ENCODE results near the gene CAVIN1.

The CAVIN1 gene

DNA sequence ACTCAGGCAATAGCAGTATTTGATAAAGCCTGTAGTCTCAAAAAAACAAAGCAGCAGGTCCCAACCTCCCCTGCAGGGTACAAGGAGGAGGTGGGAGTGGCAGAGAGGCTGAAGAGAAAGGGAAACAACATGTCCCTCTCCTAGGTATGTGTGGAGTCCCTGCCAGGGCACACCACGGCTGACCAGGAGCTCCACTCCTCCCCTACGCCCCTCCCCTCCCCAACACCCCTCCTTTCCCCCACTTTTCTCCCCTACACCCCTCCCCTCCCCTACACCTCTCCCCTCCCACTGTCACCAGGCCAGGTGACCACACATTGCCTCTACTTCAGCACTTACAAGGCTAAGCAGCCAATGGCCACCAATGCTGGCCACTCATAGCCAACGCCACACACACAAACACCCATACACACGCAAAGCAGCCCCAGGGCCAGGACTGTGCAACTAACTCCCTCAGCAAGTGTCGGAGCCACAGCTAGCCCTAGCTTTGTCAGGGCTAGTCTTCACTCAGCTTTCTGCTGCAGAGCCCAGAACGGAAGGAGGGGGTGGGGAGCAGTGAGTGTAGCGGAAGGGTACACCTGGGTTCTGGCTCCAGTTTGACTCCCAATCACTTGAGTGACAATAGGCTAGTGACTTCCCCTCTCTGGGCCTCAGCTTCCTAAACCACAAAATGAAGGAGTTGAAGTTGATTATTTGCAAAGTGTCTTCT lies 8.2 kb downstream of the CAVIN1 start:
- H3K4me3 Mint-ChIP-seq, result peak overlapping the region; percentile 29
- no peaks in the 10 kb centered on the region for H3K9me3 Mint-ChIP-seq
- H3K27ac Mint-ChIP-seq, result no peak overlapping the region
- DNase-seq (ENCODE audit: low spot score in 2 of 2), result no peak
- ATAC-seq, result peak; percentile 91
- H3K36me3 Mint-ChIP-seq, result peaks cover 7% of the 10 kb centered on the region
- H3K4me1 Mint-ChIP-seq, result peaks cover 13% of the 10 kb centered on the region

DNA sequence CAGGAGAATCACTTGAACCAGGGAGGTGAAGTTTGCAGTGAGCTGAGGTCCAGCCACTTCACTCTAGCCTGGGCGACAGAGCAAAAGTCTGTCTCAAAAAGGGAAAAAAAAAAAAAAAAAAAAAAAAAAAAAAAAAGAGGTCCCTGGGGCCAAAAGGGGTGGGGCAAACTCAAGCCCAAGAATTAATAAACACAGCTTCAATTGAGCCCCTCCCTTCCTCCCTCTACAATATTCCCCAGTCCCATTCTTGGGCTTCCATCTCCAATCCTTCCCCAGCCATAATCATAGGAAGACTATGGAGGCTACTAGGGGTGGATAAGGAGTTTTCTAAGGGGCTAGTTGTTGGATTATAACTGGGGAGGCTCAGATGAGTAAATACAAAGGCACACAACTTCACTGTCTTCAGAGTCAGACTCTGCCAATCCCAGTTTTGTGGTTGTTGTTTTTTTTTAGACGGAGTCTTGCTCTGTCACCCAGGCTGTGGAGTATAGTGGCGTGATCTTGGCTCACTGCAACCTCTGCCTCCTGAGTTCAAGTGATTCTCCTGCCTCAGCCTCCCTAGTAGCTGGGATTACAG lies 9.5 kb downstream of the CAVIN1 start:
- ATAC-seq (no peak), DNase-seq (ENCODE audit: low spot score in 2 of 2) (no peak)
- Mint-ChIP-seq H3K9me3 (no peaks in the 10 kb centered on the region), H3K4me3 (no peak overlapping the region), H3K4me1 (peaks cover 8% of the 10 kb centered on the region), H3K36me3 (peaks cover 7% of the 10 kb centered on the region), H3K27ac (no peak overlapping the region)

DNA sequence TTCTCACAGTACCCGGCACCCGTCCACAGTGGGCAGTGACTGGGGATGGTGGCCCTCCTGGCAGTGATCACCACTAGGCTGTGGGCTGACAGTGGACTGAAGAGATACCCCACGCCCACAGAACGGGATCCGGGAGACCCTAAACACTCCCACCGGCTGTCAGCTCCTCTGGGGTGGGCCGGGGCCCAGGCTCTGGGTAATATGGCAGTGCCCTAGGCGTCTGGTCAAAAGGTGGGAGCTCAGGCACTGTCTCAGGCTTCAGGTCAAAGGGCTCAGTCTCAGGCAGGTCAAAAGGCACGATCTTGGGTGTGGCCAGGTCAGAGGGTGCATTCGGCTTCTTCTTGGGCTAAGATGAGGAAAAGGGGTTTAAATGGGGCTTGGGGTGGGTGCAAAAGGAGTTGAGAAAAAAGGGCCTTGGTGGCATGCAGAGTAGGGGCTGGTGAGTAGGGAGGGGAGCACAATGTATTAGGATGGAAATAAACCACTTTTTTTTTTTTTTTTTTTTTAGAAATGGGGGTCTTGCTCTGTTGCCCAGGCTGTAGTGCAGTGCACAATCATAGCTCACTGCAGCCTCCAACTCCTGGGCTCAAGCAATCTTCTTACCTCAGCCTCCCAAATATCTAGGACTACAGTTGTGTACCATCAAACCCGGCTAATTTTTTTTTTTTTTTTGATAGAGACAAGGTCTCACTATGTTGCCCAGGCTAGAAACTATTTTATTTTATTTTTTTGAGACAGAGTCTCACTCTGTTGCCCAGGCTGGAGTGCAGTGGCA lies 11.0 kb downstream of the CAVIN1 start:
- Mint-ChIP-seq H3K27ac (no peak overlapping the region), H3K36me3 (peaks cover 7% of the 10 kb centered on the region), H3K4me3 (no peak overlapping the region), H3K9me3 (no peaks in the 10 kb centered on the region), H3K4me1 (peaks cover 14% of the 10 kb centered on the region)
- ATAC-seq, result no peak
- DNase-seq (ENCODE audit: low spot score in 2 of 2), result no peak

DNA sequence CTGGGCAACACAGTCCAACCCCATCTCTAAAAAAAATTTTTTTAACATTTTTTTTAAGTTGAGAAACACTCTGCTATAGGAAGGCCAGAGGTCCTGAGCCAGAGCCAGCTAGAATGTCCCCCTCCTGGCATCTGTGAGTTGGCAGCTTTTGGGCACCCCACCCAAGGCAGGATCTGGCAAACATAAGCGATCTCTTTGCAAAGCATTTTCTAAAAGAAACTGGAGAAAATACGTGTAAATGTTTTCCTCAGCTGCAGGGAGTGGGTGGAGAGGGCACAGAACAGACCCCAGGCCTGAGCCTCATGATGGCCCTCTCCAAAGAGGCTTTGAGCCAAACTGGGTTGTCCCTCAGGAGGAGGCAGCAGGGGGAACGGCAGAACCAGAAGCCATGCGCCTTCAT lies 11.7 kb downstream of the CAVIN1 start:
- ATAC-seq, result no peak
- DNase-seq (ENCODE audit: low spot score in 2 of 2), result no peak
- peaks cover 16% of the 10 kb centered on the region for H3K4me1 Mint-ChIP-seq
- no peaks in the 10 kb centered on the region for H3K9me3 Mint-ChIP-seq
- H3K36me3 Mint-ChIP-seq, result peaks cover 5% of the 10 kb centered on the region
- H3K4me3 Mint-ChIP-seq, result no peak overlapping the region
- no peak overlapping the region for H3K27ac Mint-ChIP-seq

DNA sequence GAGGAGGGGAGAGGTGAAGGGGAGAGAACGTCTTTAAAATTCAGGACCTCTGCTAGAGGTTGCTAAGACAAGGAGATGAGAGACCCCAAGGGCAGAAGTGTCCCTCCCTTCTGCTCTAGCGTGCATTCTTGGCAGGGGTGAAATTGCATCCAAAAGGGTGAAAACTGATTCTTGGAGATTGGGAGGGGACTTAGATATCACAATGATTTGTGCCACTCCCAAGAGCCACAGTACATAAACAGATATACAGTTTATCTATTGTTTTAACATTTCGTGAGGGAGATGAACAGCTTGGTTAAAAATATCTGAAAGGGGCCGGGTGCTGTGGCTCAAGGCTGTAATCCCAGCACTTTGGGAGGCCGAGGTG lies 12.8 kb downstream of the CAVIN1 start:
- DNase-seq (ENCODE audit: low spot score in 2 of 2), result no peak
- no peaks in the 10 kb centered on the region for H3K36me3 Mint-ChIP-seq
- no peak overlapping the region for H3K27ac Mint-ChIP-seq
- H3K4me3 Mint-ChIP-seq, result no peak overlapping the region
- H3K4me1 Mint-ChIP-seq, result peaks cover 16% of the 10 kb centered on the region
- ATAC-seq, result no peak
- no peaks in the 10 kb centered on the region for H3K9me3 Mint-ChIP-seq

DNA sequence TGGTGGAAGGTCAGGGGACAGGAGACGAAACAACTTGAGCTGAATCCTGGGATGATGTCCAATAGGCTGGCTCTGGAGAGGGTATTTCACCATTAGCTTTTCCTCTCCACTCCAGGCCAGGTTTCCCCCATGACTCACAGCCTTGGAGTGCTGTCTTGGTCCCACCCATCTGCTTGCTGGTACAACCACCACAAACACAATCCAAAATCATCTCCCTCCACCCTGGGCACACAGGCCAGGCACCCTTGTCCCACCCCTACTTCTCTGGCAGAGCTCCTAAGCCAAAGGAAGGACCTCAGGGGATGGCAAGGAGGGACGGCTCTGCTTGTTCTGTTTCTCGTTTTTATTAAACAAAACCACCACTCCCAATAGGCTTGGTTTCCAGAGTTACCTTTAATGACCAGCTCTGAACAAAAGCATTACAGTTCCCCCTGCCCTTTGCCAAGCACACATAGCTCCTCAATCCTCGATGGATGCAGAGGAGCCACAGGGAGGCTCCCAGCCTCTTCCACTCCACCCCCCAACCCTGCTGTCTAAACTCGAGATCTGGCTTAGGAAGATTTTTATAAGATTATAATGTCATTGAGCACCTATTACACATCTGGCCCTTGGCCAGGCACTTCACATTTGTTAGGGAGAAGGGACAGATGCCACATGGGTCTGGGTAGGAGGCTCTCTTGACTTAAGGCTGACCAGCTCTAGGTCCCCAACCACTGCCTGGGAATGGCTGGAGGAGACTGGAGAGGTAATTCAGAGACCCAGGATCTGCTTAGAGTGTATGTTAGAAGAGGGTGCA lies 13.3 kb downstream of the CAVIN1 start:
- H3K4me3 Mint-ChIP-seq, result no peak overlapping the region
- no peak overlapping the region for H3K27ac Mint-ChIP-seq
- ATAC-seq, result no peak
- peaks cover 10% of the 10 kb centered on the region for H3K4me1 Mint-ChIP-seq
- DNase-seq (ENCODE audit: low spot score in 2 of 2), result no peak
- no peaks in the 10 kb centered on the region for H3K9me3 Mint-ChIP-seq
- no peaks in the 10 kb centered on the region for H3K36me3 Mint-ChIP-seq

DNA sequence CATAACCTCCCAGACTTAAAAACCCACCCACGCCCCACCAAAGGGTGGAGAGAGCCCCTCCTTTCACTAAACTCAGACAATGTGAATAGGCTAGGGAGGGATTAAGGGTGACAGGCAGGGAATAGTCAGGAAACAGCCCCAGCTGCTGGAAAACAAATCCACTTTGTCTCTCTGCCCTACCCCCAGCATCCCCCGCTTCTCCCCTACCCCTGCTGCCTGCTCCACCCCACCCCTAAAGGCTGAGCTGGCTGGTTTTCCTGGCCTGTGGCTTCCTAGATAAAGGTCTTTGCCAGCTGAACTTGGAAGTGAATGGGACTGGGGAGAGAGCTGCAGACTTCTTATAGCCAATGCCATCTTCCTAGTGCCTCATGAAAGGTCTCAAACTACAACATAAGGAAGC lies 15.0 kb downstream of the CAVIN1 start:
- peaks cover 17% of the 10 kb centered on the region for H3K4me1 Mint-ChIP-seq
- no peaks in the 10 kb centered on the region for H3K9me3 Mint-ChIP-seq
- ATAC-seq (no peak), DNase-seq (ENCODE audit: low spot score in 2 of 2) (no peak)
- H3K27ac Mint-ChIP-seq, result no peak overlapping the region
- H3K36me3 Mint-ChIP-seq, result no peaks in the 10 kb centered on the region
- no peak overlapping the region for H3K4me3 Mint-ChIP-seq

DNA sequence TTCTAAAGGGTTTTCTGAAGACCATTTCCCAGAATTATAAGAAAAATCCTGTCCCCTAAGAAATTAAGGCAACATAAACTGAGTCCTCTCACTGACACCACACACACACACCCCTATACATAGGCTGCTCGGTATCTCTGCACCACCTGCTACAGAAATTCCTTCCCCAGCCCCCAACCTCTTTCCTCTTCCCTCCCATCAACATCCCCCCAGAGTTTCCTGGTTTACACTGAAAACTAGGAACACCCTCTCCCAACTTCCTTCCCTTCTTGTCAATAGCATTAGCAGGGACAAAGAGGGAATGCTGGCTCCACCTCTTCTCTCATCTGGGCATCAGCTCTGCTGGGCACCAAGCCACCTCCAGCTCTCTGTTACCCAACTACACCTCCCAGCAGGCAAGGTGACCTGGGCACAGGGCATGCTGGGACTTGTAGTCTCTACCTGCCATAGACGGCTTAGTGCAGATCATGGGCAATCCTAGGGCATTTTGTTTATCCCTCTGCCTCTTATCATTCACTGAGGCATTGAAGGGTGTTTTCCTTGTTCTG lies 15.7 kb downstream of the CAVIN1 start:
- DNase-seq (ENCODE audit: low spot score in 2 of 2) (no peak), ATAC-seq (peak; percentile 84)
- H3K4me3 Mint-ChIP-seq, result no peak overlapping the region
- no peaks in the 10 kb centered on the region for H3K36me3 Mint-ChIP-seq
- no peak overlapping the region for H3K27ac Mint-ChIP-seq
- H3K4me1 Mint-ChIP-seq, result peaks cover 18% of the 10 kb centered on the region
- no peaks in the 10 kb centered on the region for H3K9me3 Mint-ChIP-seq

DNA sequence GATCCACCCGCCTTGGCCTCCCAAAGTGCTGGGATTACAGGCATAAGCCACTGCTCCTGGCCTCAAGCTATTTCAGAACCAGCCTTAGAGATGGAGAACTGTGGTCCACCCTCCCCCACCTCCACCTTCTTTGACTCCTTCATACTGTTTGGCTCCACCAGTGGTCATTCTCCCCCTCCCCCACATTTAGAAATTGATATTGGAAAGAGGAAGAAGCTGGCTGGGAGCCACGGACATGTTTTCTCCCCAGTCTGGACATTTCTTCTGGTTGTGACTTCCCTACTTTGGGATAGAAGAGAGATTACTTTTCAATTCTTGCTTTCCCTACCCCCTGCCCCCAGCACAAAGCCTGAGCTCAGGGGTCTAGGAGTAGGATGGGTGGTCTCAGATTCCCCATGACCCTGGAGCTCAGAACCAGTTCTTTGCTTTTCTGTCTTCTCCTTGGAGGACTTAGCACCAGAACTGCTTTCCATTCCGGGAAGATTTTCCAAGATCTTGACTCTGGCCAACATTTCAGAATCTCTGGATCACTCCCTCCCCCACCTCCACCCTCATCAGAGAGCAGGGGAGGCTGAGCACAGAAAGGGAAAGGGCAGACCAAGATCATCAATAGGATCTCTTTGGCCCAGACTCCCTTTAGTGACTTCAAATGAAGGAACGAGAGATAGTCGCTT lies 16.3 kb downstream of the CAVIN1 start:
- H3K27ac Mint-ChIP-seq, result no peak overlapping the region
- H3K4me1 Mint-ChIP-seq, result peaks cover 18% of the 10 kb centered on the region
- H3K9me3 Mint-ChIP-seq, result no peaks in the 10 kb centered on the region
- ATAC-seq, result no peak
- DNase-seq (ENCODE audit: low spot score in 2 of 2), result no peak
- no peaks in the 10 kb centered on the region for H3K36me3 Mint-ChIP-seq
- H3K4me3 Mint-ChIP-seq, result no peak overlapping the region

DNA sequence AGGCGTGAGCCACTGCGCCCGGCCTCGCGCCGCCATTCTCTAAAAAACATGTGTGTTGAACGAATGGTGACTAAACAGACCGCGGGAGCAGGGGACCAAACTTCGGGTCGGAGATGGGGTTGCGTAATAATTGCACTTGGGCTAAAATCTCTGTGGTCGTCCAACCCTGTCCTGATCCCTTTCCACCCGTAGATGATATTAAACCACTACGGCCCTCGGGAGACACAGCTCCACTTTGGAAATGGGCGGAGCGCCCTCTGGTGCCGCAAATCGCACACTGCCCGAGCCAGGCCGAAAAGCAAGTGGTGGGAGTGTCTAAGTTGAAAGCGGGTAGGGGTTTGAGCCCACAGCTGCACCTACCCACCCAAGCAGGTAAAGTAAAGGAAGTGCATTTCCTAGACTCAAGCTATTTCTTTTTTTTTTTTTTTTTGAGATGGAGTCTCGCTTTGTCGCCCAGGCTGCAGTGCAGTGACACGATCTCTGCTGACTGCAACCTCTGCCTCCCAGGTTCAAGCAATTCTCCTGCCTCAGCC lies 17.0 kb downstream of the CAVIN1 start:
- H3K27ac Mint-ChIP-seq, result no peak overlapping the region

DNA sequence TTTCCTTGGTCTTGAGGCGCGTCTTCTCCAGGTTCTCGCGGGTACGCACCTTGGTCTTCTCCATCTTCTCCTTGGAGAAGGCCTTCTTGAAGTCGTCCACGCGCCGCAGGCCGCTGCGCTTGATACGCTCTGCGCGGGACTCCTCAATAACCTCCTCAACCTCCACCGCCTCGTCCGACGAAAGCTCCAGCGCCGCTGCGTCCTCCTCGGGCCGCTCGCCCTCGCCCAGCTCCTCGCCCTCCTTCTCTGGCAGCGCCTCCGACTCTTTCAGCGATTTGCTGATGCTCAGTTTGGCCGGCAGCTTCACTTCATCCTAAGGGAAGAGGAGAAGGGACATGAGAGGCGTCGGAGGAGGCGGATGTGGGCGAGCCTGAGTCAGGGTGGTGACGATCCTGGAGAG lies 18.0 kb downstream of the CAVIN1 start:
- ATAC-seq (no peak), DNase-seq (ENCODE audit: low spot score in 2 of 2) (no peak)
- peaks cover 29% of the 10 kb centered on the region for H3K4me1 Mint-ChIP-seq
- no peaks in the 10 kb centered on the region for H3K9me3 Mint-ChIP-seq
- no peak overlapping the region for H3K4me3 Mint-ChIP-seq
- no peak overlapping the region for H3K27ac Mint-ChIP-seq
- H3K36me3 Mint-ChIP-seq, result no peaks in the 10 kb centered on the region

More for the DNA sequence above, 17.0 kb downstream of the CAVIN1 start:
- H3K9me3 Mint-ChIP-seq, result no peaks in the 10 kb centered on the region
- no peak overlapping the region for H3K4me3 Mint-ChIP-seq
- H3K4me1 Mint-ChIP-seq, result peaks cover 22% of the 10 kb centered on the region
- ATAC-seq, result peak; percentile 82
- H3K36me3 Mint-ChIP-seq, result no peaks in the 10 kb centered on the region
- peak; percentile 84 to 90 for DNase-seq (ENCODE audit: low spot score in 2 of 2)

DNA sequence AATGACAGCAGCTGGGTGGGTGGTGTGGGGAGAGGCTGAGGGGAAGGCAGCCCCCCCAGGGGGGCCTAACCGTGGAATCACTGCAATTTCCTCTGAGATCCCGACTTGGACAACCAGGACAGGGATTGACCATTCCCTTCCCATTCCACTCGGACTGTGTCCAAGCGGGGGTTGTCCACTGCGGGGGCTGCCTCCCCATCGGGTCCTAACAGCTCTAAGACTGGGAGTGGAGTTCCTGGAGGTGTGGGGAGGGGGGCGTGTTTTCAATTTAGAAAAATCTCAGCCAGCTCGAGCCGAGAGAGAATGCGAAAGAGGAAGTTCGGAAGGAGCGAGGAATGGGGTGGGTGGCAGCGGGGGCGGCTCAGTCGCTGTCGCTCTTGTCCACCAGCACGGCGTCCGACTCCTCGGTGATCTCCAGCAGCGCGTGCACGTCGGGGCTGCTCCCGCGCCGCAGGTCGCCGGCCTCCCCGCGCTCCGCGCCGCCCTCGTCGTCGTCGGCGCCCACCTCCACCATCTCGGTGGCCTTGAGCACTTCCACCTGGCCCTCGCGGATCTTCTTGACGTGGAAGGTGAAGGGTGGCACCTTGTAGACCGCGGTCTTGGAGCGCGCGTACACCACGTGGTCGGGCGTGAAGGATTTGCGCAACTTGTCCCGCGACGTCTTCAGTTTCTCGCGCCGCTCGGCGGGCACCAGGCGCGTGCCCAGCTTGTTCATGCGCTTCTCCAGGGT lies 18.6 kb downstream of the CAVIN1 start:
- no peak overlapping the region for H3K4me3 Mint-ChIP-seq
- DNase-seq (ENCODE audit: low spot score in 2 of 2) (no peak), ATAC-seq (no peak)
- peaks cover 33% of the 10 kb centered on the region for H3K4me1 Mint-ChIP-seq
- H3K9me3 Mint-ChIP-seq, result no peaks in the 10 kb centered on the region
- no peak overlapping the region for H3K27ac Mint-ChIP-seq
- H3K36me3 Mint-ChIP-seq, result no peaks in the 10 kb centered on the region

DNA sequence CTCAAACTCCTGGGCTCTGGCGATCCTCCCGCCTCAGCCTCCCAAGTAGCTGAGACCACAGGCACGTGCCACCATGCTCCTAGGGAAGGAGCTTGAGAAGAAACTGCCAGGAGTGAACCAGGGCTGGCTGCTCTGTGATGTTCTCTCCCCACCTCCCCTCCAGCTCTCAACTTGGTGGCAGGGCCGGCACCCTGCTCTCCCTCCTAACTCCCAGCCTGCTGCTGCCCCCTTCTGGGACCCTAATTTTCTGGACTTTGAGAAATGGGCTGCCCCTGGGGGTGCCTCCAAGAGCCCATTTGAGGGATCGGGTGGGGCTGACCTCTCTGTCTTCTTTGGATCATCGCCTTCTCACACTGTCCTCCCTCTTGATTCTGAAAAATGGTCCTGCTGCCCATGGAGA lies 19.9 kb downstream of the CAVIN1 start:
- H3K4me3 Mint-ChIP-seq, result no peak overlapping the region
- no peaks in the 10 kb centered on the region for H3K36me3 Mint-ChIP-seq
- H3K4me1 Mint-ChIP-seq, result peaks cover 33% of the 10 kb centered on the region
- ATAC-seq (peak; percentile 78), DNase-seq (ENCODE audit: low spot score in 2 of 2) (peak; percentile 35 to 80)
- H3K9me3 Mint-ChIP-seq, result no peaks in the 10 kb centered on the region
- H3K27ac Mint-ChIP-seq, result peak overlapping the region; percentile 80

DNA sequence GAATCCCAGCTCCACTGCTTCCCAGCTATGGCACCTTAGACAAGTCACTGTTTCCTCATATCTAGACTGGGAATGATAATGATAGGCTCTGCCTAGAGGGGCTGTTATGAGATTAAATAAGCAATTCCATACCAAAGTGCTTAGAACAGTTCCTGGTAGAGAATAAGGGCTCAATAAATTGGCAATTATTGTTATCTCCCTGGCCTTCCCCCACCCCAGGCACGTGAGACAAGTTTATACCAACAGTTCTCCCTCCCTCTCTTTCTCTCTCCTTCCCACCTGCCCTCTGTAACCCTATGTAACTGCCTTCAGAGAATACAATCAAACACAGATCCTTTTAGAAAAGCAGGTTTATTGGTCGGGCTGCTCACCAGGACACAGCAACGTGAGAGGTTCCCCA lies 20.9 kb downstream of the CAVIN1 start:
- Mint-ChIP-seq H3K4me1 (peaks cover 27% of the 10 kb centered on the region), H3K4me3 (no peak overlapping the region), H3K36me3 (no peaks in the 10 kb centered on the region), H3K9me3 (no peaks in the 10 kb centered on the region), H3K27ac (no peak overlapping the region)
- DNase-seq (ENCODE audit: low spot score in 2 of 2) (no peak), ATAC-seq (no peak)

All from stimulated activated effector memory CD8-positive, alpha-beta T cell treated with anti-CD3 and anti-CD28 coated beads, Interleukin-12 subunit alpha, Interleukin-12 subunit beta, amount 100 ng/mL, for 72 hours (primary cell).